Cardiac muscle cell (in vitro differentiated cells and primary cell): ENCODE results near the gene YPEL1. TPM values are rescaled to one million over a fixed set of nuclear protein-coding genes. Genes with fewer than 3 reads are reported as not detected.
"Not testable (repeated sequence)": the region's sequence is repeated elsewhere in the genome, so short reads cannot be mapped to it uniquely, and the experiment has no call there.

ENCODE experiments used
- DNase-seq, 2 donors: peaks; one replicate each; pipeline versions ENCODE4 v3.0.0 to v3.0.0-alpha.2; 2010 to 2017; ENCODE audit warnings: low read depth in 1 of 2, low spot score in 1 of 2
- H3K27ac ChIP-seq: fragments of 200-600 bp; sonication (generic); 2 replicates; pipeline ENCODE4 v1.5.1; 2016
- H3K27me3 ChIP-seq: fragments of 200-600 bp; sonication (generic); 2 replicates; pipeline ENCODE4 v1.6.0; 2016; ENCODE audit warnings: control low read depth
- H3K36me3 ChIP-seq: fragments of 200-600 bp; sonication (generic); 2 replicates; pipeline ENCODE4 v1.5.1; 2016; ENCODE audit warnings: control low read depth
- H3K4me1 ChIP-seq: fragments of 200-600 bp; sonication (generic); 2 replicates; pipeline ENCODE4 v1.8.1; 2017; ENCODE audit warnings: low read depth, mild to moderate bottlenecking, mixed run types
- H3K4me3 ChIP-seq: fragments of 200-600 bp; sonication (generic); 2 replicates; pipeline ENCODE4 v1.5.1; 2016; ENCODE audit warnings: mild to moderate bottlenecking
- H3K9me3 ChIP-seq: fragments of 200-600 bp; sonication (generic); 2 replicates; pipeline ENCODE4 v1.5.1; 2017; ENCODE audit warnings: low read depth, mild to moderate bottlenecking, control low read depth
- CTCF ChIP-seq: IDR thresholded peaks from 2 replicates; pipeline ENCODE4 v1.5.1; 2012; ENCODE audit warnings: low read depth, mild to moderate bottlenecking, low read length
- polyA plus RNA-seq: library from polyadenylated mRNA; unstranded; fragments of >200 nt; fragmentation: Nextera tagmentation; extraction: Ambion mirVana; gene quantifications from 2 replicates; pipeline ENCODE4 v1.2.1, GENCODE V29; 2016
- total RNA-seq: library from RNA; depleted of rRNA; stranded (reverse); fragments of >200 nt; gene quantifications from 2 replicates; pipeline ENCODE4 v1.2.3, GENCODE V29; 2016

YPEL1 gene
- total and polyA plus RNA-seq, 2 experiments from 2014 or later, result 20.4 to 22.4 TPM

- H3K27me3 ChIP-seq, result no peaks in the 10 kb centered on the region
- no peaks in the 10 kb centered on the region for H3K9me3 ChIP-seq
- TF ChIP-seq CTCF, result no peak
- no peak overlapping the region for H3K27ac ChIP-seq
- no peaks in the 10 kb centered on the region for H3K4me1 ChIP-seq
- no peak for DNase-seq
- no peaks in the 10 kb centered on the region for H3K36me3 ChIP-seq
- no peak overlapping the region for H3K4me3 ChIP-seq
Measured at GRCh38 chr22:21725956-21726649, 9.5 kb downstream of the YPEL1 start.

- H3K27ac ChIP-seq, DNase-seq, H3K4me1 ChIP-seq, H3K4me3 ChIP-seq, H3K9me3 ChIP-seq, H3K36me3 ChIP-seq, H3K27me3 ChIP-seq: not testable (repeated sequence)
Measured at GRCh38 chr22:21724496-21724895, 11.1 kb downstream of the YPEL1 start.

- H3K9me3 ChIP-seq, H3K4me1 ChIP-seq, H3K27ac ChIP-seq, H3K4me3 ChIP-seq, DNase-seq, H3K36me3 ChIP-seq, H3K27me3 ChIP-seq: not testable (repeated sequence)
Measured at GRCh38 chr22:21721195-21721852, 14.3 kb downstream of the YPEL1 start.

GRCh38 chr22:21720191-21720859 lies 15.3 kb downstream of the YPEL1 start:
- not testable (repeated sequence) for H3K4me3 ChIP-seq, DNase-seq, H3K27ac ChIP-seq, H3K9me3 ChIP-seq, H3K27me3 ChIP-seq, H3K36me3 ChIP-seq, H3K4me1 ChIP-seq

GRCh38 chr22:21719024-21719423 lies 16.6 kb downstream of the YPEL1 start:
- H3K9me3 ChIP-seq, result no peaks in the 10 kb centered on the region
- H3K27ac ChIP-seq, result no peak overlapping the region
- H3K4me3 ChIP-seq, result no peak overlapping the region
- no peak for DNase-seq
- H3K27me3 ChIP-seq, result no peaks in the 10 kb centered on the region
- H3K36me3 ChIP-seq, result no peaks in the 10 kb centered on the region
- no peak for TF ChIP-seq CTCF
- H3K4me1 ChIP-seq, result no peaks in the 10 kb centered on the region

- DNase-seq, result no peak
- Histone ChIP-seq H3K27me3 (no peaks in the 10 kb centered on the region), H3K4me1 (no peaks in the 10 kb centered on the region), H3K4me3 (no peak overlapping the region), H3K27ac (no peak overlapping the region), H3K9me3 (no peaks in the 10 kb centered on the region), H3K36me3 (no peaks in the 10 kb centered on the region)
- no peak for TF ChIP-seq CTCF
Measured at GRCh38 chr22:21718499-21718898, 17.1 kb downstream of the YPEL1 start.

- H3K36me3 ChIP-seq, H3K27me3 ChIP-seq, H3K27ac ChIP-seq, H3K4me1 ChIP-seq, DNase-seq, H3K4me3 ChIP-seq, H3K9me3 ChIP-seq: not testable (repeated sequence)
Measured at GRCh38 chr22:21716395-21717122, 19.0 kb downstream of the YPEL1 start.
